Nucleus accumbens (tissue), 56 donors: ENCODE measurements around the gene NFE2L3.
"Not testable (repeated sequence)": the region's sequence is repeated elsewhere in the genome, so short reads cannot be mapped to it uniquely, and the experiment has no call there.

ENCODE experiments used
- DNase-seq, 56 donors: peaks; one replicate each; lab custom pipeline; 2025; lab: John Stamatoyannopoulos, UW

NFE2L3 gene

DNA sequence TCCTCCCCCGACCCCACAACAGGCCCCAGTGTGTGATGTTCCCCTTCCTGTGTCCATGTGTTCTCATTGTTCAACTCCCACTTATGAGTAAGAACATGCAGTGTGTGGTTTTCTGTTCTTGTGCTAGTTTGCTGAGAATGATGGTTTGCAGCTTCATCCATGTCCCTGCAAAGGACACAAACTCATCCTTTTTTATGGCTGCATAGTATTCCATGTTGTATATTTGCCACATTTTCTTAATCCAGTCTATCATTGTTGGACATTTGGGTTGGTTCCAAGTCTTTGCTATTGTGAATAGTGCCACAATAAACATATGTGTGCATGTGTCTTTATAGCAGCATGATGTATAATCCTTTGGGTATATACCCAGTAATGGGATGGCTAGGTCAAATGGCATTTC lies 11.8 kb downstream of the NFE2L3 start:
- DNase-seq: not testable (repeated sequence)

GRCh38 chr7:26165950-26166683 lies 14.1 kb downstream of the NFE2L3 start:
- no peak for DNase-seq

- DNase-seq: no peak
Observed at GRCh38 chr7:26166684-26167266, 14.8 kb downstream of the NFE2L3 start.

DNA sequence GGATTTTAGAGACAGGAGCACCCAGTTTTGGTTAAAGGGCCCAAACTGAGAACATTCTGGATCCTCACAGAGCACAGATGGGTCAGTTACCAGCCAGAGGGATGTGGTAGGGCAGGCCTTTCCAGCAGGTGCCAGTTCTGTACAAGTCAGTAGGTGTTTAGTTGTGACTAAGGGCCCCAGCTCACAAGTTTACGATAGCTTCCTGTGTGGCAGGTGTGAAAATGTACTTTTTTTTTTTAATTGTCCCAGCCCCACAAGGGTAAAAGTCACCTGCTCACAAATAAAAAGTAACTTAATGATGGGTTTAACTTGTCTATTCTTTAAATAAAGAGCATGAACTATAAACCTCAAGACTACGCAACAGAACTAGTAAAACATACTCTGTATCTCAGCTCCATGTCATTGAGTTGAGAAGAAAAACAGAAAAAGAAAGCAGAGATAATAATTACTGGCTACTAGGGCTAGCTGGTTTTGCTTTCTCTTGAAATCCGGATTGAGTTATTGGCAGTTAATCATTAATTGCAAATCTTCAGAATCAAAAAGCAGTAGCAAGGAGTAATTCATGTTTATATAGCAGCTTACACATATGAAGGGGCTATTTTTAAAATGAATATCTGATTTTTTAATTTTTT lies 15.4 kb downstream of the NFE2L3 start:
- DNase-seq: no peak

DNA sequence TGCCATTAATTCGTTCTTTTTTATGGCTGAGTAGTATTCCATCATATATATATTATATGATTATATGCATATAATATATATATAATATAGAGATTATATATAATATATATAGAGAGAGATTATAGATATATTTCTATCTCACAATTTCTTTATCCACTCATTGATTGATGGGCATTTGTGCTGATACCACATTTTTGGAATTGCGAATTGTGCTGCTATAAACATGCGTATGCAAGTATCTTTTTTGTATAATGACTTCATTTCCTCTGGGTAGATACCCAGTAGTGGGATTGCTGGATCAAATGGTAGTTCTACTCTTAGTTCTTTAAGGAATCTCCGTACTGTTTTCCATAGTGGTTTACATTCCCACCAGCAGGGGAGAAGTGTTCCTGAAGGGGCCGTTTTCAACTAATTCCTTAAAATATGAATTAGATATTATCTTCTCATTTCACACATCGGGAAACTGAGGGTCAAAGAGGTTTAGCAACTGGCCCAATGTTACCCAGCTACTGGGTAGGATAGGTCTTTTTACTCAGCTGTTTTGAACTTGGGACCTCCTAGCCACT lies 16.5 kb downstream of the NFE2L3 start:
- no peak for DNase-seq

DNA sequence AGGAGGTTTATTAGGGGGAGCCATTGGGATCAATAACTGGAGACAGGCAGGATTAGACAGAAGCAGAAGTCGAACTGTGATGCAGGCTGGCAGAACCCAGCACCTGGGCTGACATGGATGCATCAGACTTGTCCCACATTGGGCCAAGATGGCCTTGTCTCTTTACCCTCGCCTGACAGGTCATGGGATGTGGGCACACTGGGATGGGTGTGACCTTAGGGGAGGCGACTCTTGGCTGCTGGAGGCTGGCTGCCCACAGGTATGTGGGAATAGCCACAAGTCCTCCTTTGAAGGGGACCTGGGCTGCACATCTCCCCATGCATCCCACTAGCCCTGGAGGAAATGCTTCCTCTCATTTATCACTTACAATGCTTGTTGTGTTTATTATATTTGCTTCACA lies 17.3 kb downstream of the NFE2L3 start:
- no peak for DNase-seq

DNA sequence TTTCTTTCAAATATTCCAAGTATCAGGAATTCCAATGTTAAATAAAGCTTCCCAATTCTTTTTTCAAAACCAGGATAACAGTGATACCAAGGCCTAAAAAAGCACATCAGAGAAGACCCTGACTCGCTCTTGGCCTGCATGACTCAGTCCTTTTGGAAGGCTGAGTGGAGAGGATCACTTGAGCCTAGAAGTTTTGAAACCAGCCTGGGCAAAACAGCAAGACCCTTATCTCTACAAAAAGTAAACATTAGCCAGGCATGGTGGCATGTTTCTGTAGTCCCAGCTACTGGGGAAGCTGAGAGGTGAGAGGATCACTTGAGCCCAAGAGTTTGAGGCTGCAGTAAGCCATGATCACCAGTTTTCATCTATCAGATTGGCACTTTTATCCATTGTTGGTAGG lies 18.7 kb downstream of the NFE2L3 start:
- DNase-seq: no peak

DNA sequence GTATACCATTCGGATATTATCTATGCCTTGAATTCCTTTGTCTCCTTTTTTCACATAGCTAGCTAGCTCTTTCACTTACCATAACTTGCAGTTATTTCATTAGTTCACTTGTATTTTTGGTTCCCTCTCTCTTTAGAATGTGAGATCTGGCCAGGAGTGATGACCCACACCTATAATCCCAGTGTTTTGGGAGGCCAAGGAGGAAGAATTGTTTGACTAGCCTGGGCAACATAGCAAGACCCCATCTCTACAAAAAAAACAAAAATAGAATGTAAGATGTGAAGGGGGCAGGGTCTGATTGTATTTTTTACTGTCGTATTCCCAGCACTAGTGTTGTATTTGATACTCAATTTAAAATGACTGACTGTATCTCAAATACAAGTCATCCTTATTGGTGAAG lies 19.6 kb downstream of the NFE2L3 start:
- DNase-seq: no peak

- DNase-seq: no peak
Observed at GRCh38 chr7:26172048-26172447, 20.1 kb downstream of the NFE2L3 start.

- not testable (repeated sequence) for DNase-seq
Observed at GRCh38 chr7:26175903-26176302, 23.9 kb downstream of the NFE2L3 start.

- DNase-seq: not testable (repeated sequence)
Observed at GRCh38 chr7:26176696-26177095, 24.7 kb downstream of the NFE2L3 start.

DNA sequence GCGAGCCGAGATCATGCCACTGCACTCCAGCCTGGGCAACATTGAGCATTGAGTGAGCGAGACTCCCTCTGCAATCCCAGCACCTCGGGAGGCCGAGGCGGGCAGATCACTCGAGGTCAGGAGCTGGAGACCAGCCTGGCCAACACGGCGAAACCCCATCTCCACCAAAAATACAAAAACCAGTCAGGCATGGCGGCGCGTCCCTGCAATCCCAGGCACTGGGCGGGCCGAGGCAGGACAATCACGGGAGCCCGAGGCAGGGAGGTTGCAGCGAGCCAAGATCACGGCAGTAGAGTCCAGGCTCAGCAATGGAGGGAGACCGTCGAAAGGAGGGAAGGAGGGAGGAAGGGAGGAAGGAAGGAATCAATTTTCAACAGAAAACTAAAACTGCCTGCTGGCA lies 25.3 kb downstream of the NFE2L3 start:
- not testable (repeated sequence) for DNase-seq

GRCh38 chr7:26178272-26178960 lies 26.4 kb downstream of the NFE2L3 start:
- no peak for DNase-seq

GRCh38 chr7:26179422-26179821 lies 27.4 kb downstream of the NFE2L3 start:
- DNase-seq: no peak

GRCh38 chr7:26179826-26180497 lies 28.0 kb downstream of the NFE2L3 start:
- no peak for DNase-seq

- no peak for DNase-seq
Observed at GRCh38 chr7:26180792-26181198, 28.8 kb downstream of the NFE2L3 start.

- no peak for DNase-seq
Observed at GRCh38 chr7:26181474-26182227, 29.7 kb downstream of the NFE2L3 start.

GRCh38 chr7:26182283-26182682 lies 30.3 kb downstream of the NFE2L3 start:
- DNase-seq: no peak

DNA sequence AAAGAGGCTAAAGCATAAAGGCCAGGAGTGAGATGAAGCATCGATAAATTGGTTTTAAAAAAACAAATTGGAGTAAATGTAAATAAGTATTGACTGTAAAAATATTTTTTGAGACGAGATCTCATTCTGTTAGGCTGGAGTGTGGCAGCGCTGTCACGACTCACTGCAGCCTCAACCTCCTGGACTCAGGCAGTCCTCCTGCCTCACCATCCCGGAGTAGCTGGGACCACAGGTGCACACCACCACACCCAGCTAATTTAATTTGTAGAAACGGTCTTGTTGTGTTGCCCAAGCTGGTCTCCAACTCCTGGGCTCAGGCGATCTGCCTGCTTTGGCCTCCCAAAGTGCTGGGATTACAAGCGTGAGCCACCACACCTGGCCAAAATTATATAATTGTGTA lies 30.7 kb downstream of the NFE2L3 start:
- DNase-seq: no peak
